Posterior cingulate gyrus (tissue), 11 donors: ENCODE data around the gene CCDC88A.
"Not testable (repeated sequence)": the region's sequence is repeated elsewhere in the genome, so short reads cannot be mapped to it uniquely, and the experiment has no call there.

Source experiments
- DNase-seq, 10 donors: peaks; one replicate each; pipeline versions ENCODE4 v3.0.0 to v3.0.0-alpha.2; 2020 to 2021; ENCODE audit warnings: mixed read lengths in 3 of 10
- intact Hi-C: fragments of 100-400 bp; cut with DNase I; formaldehyde crosslinking; loops from one replicate; pipeline ENCODE4 v1.15.1; 2023

Gene CCDC88A, protein sequence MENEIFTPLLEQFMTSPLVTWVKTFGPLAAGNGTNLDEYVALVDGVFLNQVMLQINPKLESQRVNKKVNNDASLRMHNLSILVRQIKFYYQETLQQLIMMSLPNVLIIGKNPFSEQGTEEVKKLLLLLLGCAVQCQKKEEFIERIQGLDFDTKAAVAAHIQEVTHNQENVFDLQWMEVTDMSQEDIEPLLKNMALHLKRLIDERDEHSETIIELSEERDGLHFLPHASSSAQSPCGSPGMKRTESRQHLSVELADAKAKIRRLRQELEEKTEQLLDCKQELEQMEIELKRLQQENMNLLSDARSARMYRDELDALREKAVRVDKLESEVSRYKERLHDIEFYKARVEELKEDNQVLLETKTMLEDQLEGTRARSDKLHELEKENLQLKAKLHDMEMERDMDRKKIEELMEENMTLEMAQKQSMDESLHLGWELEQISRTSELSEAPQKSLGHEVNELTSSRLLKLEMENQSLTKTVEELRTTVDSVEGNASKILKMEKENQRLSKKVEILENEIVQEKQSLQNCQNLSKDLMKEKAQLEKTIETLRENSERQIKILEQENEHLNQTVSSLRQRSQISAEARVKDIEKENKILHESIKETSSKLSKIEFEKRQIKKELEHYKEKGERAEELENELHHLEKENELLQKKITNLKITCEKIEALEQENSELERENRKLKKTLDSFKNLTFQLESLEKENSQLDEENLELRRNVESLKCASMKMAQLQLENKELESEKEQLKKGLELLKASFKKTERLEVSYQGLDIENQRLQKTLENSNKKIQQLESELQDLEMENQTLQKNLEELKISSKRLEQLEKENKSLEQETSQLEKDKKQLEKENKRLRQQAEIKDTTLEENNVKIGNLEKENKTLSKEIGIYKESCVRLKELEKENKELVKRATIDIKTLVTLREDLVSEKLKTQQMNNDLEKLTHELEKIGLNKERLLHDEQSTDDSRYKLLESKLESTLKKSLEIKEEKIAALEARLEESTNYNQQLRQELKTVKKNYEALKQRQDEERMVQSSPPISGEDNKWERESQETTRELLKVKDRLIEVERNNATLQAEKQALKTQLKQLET (N-terminal part only)

DNA sequence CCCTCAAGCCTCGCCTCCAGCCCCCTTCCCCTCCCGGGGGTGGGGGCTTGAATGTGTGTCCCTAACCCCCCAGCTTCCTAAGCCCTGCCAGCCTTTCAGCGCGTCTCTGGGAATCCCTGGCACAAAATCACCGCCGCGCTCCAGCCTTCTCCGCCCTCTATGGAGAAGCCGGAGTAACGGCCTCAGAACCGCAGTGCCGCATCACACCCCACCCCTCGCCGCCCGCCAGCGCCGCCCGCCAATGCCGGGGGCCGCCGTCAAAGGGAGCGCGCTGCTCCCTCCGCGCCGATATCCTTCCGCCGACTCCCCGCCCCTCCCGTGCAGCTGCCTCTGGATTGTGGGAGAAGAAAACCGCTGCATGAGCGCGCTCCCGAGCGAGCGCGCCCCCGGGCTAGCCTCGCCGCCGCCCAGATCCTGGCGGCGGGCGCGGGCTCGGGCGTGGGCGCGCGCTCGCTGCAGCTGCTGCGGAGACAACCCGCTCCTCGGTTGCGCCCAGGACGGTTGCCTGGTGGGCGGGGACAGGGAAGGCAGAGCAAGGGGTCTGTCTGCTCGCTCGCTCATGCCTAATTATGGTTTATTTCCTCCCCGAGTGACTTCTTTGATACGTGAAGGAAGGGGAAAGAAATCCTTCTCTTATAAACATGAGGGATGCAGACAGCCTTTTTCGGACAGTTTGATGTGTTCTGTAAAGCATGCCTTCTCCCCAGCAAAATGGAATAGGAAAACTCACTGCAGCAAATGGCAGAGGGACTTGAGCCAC, at the start of gene CCDC88A:
CCDC88A (minus strand) TSS at position 178 of the 760 bp plus-strand sequence. CDS start 777 bp downstream, outside the sequence.
- intact Hi-C loops: loop anchor here (1.0 to 10.0 kb wide), 5 partner anchors 58 to 195 kb away; partner anchors contain the start of genes CFAP36, CLHC1, PPP4R3B and RPS27A
- DNase-seq: peak; percentile 92 to 99 (median 96)

DNA sequence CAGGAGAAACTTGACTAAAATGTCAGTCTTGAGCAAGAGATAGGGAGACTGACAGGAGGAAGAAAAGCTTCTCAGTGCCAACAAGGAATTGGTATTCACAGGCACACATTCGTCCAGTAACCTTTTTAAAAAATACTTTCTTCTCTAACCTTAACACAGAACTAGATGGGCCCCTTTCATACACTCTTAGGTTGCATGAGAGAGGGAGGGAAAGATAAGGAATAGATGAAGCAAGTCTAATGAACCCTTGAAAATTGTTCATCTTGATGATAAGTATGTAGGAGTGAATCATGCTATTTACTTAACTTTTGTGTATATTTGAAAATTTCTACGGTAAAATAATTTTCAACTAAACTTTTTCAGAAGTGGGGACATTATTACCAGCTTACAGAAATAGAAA, 42.0 kb upstream of the CCDC88A start:
- intact Hi-C loops: no loop called here
- no peak for DNase-seq

DNA sequence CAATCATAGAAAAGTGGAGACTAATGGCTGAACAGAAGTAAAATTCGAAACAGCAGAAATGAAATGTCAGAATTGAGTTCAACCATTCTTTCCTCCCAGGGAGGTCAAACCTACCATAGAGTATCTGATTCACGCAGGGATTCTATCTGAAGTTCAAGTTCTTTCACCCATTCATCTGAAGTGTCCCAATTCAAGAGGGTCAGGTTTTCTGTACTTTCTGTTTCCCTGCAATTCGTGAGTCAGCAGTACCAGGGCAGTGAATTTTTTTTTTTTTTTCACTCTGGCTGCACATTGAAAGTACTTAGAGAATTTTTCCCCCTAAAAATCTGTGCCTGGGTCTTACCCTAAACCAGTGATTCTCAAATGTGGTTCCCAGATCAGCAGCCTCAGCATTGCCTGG, 40.9 kb upstream of the CCDC88A start:
- DNase-seq: no peak
- intact Hi-C loops: no loop called here

DNA sequence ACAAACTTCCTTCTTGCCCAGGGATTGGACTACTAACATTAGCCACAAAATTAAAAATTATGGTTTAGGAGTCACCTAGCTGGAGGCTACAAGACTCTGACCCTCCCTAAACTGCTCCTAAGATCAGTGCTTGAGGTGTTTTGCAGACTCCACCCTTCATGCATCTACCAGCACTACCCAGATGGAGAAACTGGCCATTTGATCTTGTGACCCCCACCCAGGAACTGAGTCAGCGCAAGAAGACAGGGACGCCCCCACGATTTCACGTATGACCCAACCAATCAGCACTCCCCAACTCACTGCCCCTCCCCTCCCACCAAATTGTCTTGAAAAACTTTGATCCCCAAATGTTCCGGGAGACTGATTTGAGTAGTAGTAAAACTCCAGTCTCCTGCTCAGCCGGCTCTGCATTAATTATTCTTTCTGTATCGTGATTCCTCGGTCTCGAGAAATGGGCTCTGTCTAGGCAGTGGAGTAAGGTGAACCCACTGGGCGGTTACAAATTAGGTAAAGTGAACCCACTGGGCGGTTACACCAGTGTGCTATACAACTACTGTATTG, 40.1 kb upstream of the CCDC88A start:
- DNase-seq: no peak
- intact Hi-C loops: no loop called here

DNA sequence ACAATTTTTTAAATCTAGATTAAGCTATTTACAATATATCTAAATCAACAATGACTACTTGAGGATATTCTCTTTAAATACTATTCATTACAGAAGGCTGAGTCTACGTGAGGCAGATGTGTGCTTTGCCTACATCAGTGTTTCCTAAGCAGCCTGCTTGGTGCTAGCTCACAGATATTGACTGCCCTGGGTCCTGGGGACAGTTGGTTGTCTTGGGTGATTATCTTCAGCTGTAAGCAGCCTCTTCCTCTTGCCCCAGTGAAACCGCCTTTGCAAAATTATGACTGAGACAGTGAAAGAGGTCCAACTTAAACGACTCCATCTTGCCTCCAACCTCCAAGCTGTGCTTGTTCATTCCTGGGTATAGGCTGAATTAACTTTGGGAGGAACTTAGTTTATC, 39.6 kb upstream of the CCDC88A start:
- intact Hi-C loops: no loop called here
- no peak for DNase-seq

DNA sequence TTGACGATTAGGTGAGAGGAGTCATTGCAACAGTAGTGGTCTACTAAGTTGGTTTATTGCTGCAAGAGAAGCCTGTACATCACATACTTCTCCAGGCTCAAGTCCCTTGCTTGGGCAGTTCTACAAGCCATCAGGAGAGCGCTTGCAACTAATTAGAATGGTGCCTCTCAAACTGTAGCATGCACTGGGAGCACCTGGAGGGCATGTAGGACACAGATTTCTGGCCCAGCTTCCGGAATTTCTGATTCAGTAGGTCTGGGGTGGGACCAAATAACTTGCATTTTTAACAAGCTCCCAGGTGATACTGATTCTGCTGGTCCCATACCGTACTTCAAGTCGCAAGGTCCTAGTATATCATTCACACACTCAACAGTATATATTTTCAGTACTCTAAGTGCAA, 34.5 kb upstream of the CCDC88A start:
- DNase-seq: no peak
- intact Hi-C loops: no loop called here

DNA sequence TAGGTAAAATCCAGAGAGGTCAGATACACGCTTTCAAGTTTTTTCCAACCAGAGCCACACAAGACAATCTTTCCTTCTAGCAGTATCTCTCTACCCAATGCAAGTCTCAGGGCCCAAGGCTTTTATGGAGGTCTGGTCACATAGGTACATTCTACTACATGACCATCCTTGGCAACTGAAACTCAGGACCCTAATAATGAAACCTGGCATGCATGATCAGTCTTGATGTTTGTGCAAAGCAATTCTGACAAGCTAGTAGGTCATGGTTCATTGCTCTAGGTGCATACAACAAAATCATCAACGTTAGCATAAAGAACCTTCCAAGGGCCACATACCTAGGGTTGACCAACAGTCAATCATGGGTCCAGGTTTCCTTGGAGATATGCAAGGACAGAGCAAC, 33.2 kb upstream of the CCDC88A start:
- no peak for DNase-seq
- intact Hi-C loops: no loop called here

DNA sequence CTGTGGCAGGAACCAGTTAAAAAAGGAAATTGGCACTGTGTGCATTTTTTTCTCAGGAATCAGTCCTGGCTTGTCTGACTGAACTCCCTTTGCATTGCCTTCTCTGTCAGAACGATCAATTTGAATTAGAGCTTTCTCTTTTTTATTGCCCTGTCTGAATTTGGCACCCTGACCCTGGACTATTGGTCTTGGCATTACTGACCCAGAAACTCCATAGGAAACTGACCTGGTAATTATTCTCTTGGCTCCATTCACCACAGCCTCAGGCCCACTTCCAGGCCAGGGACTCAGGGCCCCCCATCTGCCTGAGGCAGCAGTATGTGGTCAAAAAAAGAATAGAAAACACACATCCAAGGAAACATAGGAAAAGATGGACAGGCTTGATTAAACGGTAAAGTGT, 32.0 kb upstream of the CCDC88A start:
- DNase-seq: no peak
- intact Hi-C loops: no loop called here

DNA sequence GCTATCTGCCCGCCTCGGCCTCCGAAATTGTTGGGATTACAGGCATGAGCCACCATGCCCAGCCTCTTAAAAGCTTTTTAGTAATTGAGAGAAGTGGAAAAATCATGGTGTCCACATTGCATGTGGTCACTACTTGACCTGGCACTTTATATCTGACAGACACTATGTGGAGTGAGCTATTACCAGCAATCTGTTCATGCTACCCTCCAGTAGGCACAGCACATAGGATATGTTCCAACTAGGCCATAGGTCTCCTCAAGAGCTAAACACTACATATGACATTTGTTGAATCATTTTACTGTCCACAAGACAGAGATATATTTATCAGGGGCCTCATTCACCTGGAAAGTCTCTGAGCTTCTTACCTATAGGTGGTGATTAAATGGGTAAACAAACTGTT, 30.4 kb upstream of the CCDC88A start:
- DNase-seq, intact Hi-C loops: not testable (repeated sequence)

DNA sequence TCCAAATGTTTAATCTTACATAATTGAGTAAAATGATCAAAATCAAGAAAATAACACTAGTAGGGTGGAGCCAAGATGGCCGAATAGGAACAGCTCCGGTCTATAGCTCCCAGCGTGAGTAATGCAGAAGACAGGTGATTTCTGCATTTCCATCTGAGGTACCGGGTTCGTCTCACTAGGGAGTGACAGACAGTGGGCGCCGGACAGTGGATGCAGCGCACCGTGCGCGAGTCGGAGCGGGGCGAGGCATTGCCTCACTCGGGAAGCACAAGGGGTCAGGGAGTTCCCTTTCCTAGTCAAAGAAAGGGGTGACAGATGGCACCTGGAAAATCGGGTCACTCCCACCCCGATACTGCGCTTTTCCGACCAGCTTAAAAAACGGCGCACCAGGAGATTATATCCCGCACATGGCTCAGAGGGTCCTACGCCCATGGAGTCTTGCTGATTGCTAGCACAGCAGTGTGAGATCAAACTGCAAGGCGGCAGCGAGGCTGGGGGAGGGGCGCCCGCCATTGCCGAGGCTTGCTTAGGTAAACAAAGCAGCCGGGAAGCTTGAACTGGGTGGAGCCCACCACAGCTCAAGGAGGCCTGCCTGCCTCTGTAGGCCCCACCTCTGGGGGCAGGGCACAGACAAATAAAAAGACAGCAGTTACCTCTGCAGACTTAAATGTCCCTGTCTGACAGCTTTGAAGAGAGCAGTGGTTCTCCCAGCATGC, 22.5 kb upstream of the CCDC88A start:
- DNase-seq, intact Hi-C loops: not testable (repeated sequence)

DNA sequence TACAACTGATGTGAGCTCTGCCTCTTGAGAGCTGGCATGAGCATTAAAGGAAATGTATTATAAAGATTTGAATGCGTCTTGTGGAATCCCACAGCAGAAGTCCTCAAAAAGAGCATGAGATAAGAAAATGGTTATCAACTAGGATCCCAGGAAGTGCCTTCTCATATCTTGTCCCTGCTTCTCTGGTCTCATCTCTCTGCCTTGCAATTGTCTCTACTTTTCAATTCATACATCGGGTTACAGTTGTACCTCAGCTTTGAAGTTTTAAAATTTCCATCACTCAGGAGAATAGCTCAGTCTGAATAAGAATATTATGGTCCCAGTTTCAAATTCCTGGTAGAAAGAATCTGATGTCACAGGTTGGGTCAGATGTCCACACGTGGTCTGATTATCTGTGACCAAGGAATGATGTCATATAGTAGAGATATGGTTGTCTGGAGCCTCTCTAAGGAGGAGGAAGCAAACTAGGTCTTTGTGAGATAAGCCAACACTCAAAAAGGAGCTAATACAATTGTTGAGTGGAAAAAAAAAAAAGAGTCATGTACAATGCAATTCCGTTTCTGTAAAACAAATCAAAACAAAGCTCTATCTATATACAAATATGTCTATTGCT, 21.7 kb upstream of the CCDC88A start:
- DNase-seq: no peak
- intact Hi-C loops: no loop called here

DNA sequence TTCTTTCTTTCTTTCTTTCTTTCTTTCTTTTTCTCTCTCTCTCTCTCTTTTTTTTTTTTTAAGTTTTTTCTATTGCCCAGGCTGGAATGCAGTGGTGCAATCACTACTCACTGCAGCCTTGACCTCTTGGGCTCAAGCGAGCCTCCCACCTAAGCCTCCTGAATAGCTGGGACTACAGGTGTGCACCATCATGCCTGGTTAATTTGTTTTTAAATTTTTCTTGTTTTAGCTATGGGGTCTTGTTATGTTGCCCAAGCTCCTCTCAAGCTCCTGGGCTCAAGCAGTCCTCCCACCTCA, 19.4 kb upstream of the CCDC88A start:
- no peak for DNase-seq
- intact Hi-C loops: no loop called here

DNA sequence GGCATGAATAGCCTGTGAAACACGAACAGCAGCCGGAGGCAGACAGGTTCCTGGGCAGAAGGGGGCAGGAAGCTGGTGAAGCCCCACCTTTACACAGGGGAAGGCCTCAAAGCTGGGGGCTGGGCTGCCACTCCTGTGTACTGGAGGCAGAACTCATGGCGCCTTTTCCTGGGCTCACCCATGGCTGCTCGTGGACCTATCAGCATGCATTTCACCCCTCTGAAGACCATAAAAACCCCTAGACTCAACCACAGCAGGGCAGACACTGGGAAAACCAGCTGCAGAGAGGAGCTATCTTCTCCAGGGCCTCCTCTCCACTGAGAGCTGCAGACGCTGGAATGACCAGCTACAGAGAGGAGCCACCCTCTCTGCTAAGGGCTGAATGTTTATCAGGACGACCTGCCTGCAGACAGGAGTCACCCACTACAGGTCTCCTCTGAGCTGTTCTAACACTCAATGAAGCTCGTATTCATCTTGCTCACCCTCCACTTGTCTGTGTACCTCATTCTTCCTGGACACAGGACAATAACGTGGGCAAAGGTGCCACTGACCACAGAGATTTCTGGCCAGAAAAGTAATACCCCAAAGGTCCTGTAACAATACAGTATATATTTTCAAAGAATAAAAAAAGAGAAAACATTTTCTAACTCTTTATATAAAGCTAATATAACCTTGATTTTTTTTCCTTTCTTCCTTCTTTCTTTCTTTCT, 18.9 kb upstream of the CCDC88A start:
- intact Hi-C loops: no loop called here
- DNase-seq: no peak

DNA sequence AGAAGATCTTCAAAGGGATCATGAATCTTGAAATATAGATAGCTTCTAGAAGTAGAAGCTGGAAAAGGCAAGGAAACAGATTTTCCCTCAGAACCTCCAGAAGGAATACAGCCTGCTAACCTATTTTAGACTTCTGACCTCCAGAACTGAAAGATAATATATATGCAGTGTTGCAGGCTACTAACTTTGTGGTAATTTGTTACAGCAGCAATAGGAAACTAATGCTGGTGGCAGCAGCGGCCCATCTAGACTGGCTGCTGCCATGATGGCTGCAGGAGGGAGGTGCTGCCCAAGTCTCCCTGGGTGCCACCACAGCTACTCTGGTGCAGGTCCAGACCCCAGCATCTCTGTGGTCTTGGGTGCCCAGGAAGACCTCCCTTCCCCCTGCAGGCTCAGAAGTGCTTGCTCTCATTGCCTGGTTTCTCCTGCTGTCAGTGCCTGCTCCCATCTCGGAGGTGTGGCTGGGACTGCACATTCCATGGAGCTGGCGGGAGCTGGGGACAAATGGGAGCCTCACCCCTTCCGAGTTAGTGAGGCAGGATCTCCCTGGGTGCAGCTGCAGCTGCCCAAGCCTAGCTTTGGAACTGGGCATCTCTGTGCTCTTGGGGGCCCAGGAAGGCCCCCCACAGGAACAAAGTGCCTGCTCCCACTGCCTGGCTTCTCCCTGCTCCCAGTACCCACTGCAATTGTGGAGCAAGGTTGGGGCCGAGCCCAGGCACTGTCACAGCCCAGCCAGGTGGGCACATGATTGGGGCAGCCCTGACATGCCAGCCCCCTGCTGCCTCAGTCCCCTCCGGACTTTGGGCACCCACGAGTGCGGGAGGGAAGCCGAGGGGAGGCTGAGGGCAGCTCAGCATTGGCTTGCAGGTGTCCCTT, 18.1 kb upstream of the CCDC88A start:
- intact Hi-C loops: no loop called here
- no peak for DNase-seq

DNA sequence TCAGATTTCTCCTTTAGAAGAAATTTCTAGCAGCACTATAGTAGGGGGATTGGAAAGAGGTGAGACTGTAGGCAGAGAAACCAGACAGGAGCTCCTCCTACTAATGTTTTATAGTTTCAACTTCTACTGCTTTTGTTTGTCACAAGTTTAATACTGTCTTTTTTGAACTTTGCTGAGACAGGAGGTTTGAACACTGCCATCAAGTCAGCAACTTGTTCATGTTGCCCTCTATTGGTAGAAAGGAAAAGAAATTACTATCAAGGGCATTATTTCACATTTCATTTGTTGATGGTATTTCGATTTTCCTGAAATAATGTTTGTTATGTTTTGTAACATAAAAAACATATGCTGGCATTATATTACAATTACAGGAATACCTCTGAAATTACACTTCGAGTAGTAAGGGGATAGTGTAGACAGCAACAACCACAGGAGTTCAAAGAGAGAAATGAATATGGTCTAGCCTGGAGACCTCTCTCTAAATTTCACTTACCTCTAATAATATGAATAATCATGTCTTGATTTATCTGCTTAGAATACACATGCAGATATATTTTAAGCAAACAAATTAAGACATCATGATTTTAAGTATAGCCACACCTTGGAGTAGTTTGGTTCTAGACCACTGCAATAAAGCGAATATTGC, 12.4 kb upstream of the CCDC88A start:
- DNase-seq: no peak
- intact Hi-C loops: loop anchor here (2.0 kb wide), 1 partner anchor 163 kb away; the partner anchor contains the start of gene MTIF2

DNA sequence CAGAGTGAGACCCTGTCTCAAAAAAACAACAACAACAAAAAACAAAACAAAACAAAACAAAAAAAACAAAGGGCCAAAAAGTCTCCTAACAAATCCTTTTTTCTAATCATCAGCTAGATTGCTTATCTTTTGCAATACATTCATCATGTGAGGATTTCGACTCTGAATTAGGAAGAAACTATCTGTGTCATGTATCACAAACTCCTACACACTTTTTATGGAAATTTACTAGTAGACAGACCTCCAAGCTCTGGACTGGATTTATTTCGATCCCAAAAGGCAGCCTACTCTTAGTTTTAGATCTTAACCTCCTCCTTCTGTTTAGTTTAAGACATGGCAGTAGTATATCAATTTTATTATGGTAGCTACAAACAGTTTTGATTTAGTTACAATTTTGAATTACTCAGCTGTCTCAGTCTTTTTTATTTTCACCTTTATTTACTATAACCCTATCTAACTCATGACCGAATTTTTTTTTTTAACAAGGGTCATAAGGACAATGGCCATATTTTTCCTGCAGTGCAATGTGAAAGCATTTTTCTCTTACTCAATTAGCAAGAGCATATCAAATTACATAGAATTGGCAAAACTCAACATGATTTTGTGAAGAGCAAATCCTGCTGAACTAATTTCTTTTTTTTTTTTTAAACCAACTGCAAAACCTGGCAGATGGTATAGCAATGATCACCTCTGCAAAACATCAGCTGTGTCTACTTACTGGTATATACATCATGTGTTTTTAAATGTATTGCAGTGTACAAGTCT, 10.7 kb upstream of the CCDC88A start:
- DNase-seq: no peak
- intact Hi-C loops: no loop called here
